GM12878 (cell line): ENCODE data around the gene SLC35G1. TPM values are rescaled to one million over a fixed set of nuclear protein-coding genes. Genes with fewer than 3 reads are reported as not detected.

Source experiments
- polyA plus RNA-seq, 11 experiments: library from polyadenylated mRNA; depleted of rRNA in 4 of 11; unstranded in 6 of 11; stranded (reverse) in 5 of 11; fragments of >200 nt; fragmentation: Nextera tagmentation in 4 of 11; fragmentation: Illumina TruSeq in 1 of 11; extraction: Ambion mirVana in 4 of 11; extraction: Trizol in 1 of 11; gene quantifications; 1 replicate in 1 of 11; 2 replicates in 10 of 11; pipeline versions ENCODE4 v1.2.1 to v1.2.3, GENCODE V29; 2011 to 2016; ENCODE audit warnings: inconsistent platforms in 2 of 11, missing spikeins in 2 of 11, low read depth in 1 of 11
- total RNA-seq, 4 experiments: library from RNA; depleted of rRNA in 3 of 4; stranded (reverse); fragments of >200 nt in 3 of 4; fragmentation: Illumina TruSeq in 1 of 4; extraction: Trizol in 1 of 4; gene quantifications; 2 replicates each; pipeline versions ENCODE4 v1.2.1 to v1.2.3, GENCODE V29; 2013 to 2021

The SLC35G1 gene
- total and polyA plus RNA-seq, 10 of the 15 experiments (the other 5 are each of a cell fraction or from before 2014, with no cell fraction given): 1.7 to 8.8 (median 6.7) TPM

Other genes starting within 250 kb of the SLC35G1 start
- gene FRA10AC1, start 191.4 kb upstream of the SLC35G1 start, total RNA-seq (2014; rRNA removed): 8.5 and 8.9 TPM in 2 replicates
- 9.8 and 11.0 TPM in 2 replicates for gene FRA10AC1, start 191.4 kb upstream of the SLC35G1 start, total RNA-seq (2014; rRNA removed; fragmentation: Illumina TruSeq; extraction: Trizol)
- 7.3 and 9.7 TPM in 2 replicates for gene FRA10AC1, start 191.4 kb upstream of the SLC35G1 start, total RNA-seq (2021)
- gene FRA10AC1, start 191.4 kb upstream of the SLC35G1 start, polyA plus RNA-seq (2011; rRNA removed): 18.1 and 33.3 TPM in 2 replicates
- gene FRA10AC1, start 191.4 kb upstream of the SLC35G1 start, polyA plus RNA-seq (2014; fragmentation: Illumina TruSeq; extraction: Trizol): 13.3 and 20.6 TPM in 2 replicates
- 10 to 100 TPM in 1 of 2 experiments, 1 to 10 TPM in 1; 5.3 to 10.8 TPM for gene FRA10AC1, start 191.4 kb upstream of the SLC35G1 start, polyA plus RNA-seq (2014; fragmentation: Nextera tagmentation; extraction: Ambion mirVana)
- 6.6 and 10.0 TPM in 2 replicates for gene FRA10AC1, start 191.4 kb upstream of the SLC35G1 start, polyA plus RNA-seq (2014; rRNA removed)
- gene FRA10AC1, start 191.4 kb upstream of the SLC35G1 start, polyA plus RNA-seq (2016; fragmentation: Nextera tagmentation; extraction: Ambion mirVana): 10 to 100 TPM in 1 of 2 experiments, 1 to 10 TPM in 1; 9.8 to 11.0 TPM
- not detected in 2 replicates for gene LGI1, start 136.0 kb upstream of the SLC35G1 start, total RNA-seq (2014; rRNA removed)
- not detected in 2 replicates for gene LGI1, start 136.0 kb upstream of the SLC35G1 start, total RNA-seq (2014; rRNA removed; fragmentation: Illumina TruSeq; extraction: Trizol)
- gene LGI1, start 136.0 kb upstream of the SLC35G1 start, total RNA-seq (2021): not detected in 2 replicates
- 0.04 TPM in 1 of 2 replicates, not detected in the other for gene LGI1, start 136.0 kb upstream of the SLC35G1 start, polyA plus RNA-seq (2011; rRNA removed)
- gene LGI1, start 136.0 kb upstream of the SLC35G1 start, polyA plus RNA-seq (2014; fragmentation: Illumina TruSeq; extraction: Trizol): not detected in 2 replicates
- gene LGI1, start 136.0 kb upstream of the SLC35G1 start, polyA plus RNA-seq (2014; fragmentation: Nextera tagmentation; extraction: Ambion mirVana): not detected
- not detected in 2 replicates for gene LGI1, start 136.0 kb upstream of the SLC35G1 start, polyA plus RNA-seq (2014; rRNA removed)
- not detected for gene LGI1, start 136.0 kb upstream of the SLC35G1 start, polyA plus RNA-seq (2016; fragmentation: Nextera tagmentation; extraction: Ambion mirVana)
- under 0.01 TPM in 1 of 2 replicates, not detected in the other for gene PLCE1, start 100.0 kb downstream of the SLC35G1 start, total RNA-seq (2014; rRNA removed)
- under 0.01 TPM in 1 of 2 replicates, not detected in the other for gene PLCE1, start 100.0 kb downstream of the SLC35G1 start, total RNA-seq (2014; rRNA removed; fragmentation: Illumina TruSeq; extraction: Trizol)
- 0.05 and 0.08 TPM in 2 replicates for gene PLCE1, start 100.0 kb downstream of the SLC35G1 start, total RNA-seq (2021)
- under 0.01 TPM in 1 of 2 replicates, not detected in the other for gene PLCE1, start 100.0 kb downstream of the SLC35G1 start, polyA plus RNA-seq (2011; rRNA removed)
- gene PLCE1, start 100.0 kb downstream of the SLC35G1 start, polyA plus RNA-seq (2014; fragmentation: Illumina TruSeq; extraction: Trizol): 0.01 TPM in 1 of 2 replicates, not detected in the other
- under 1 TPM; 0.22 to 0.31 TPM for gene PLCE1, start 100.0 kb downstream of the SLC35G1 start, polyA plus RNA-seq (2014; fragmentation: Nextera tagmentation; extraction: Ambion mirVana)
- 0.01 TPM in 1 of 2 replicates, not detected in the other for gene PLCE1, start 100.0 kb downstream of the SLC35G1 start, polyA plus RNA-seq (2014; rRNA removed)
- 1 to 10 TPM; 1.0 to 1.2 TPM for gene PLCE1, start 100.0 kb downstream of the SLC35G1 start, polyA plus RNA-seq (2016; fragmentation: Nextera tagmentation; extraction: Ambion mirVana)